H1 (cell line): ENCODE measurements around the gene KIF26B. TPM values are rescaled to one million over a fixed set of nuclear protein-coding genes. Genes with fewer than 3 reads are reported as not detected.

Experiments
- FOSL1 ChIP-seq: IDR thresholded peaks from 2 replicates; pipeline ENCODE4 v1.6.1; 2011; ENCODE audit warnings: mild to moderate bottlenecking, low read depth, low read length, moderate library complexity; ENCODE audit not compliant: insufficient read depth
- KDM1A ChIP-seq: fragments of 200-600, 300-600 bp; sonication (generic); IDR thresholded peaks from 2 replicates; pipeline ENCODE4 v1.7.1; 2016; ENCODE audit warnings: mild to moderate bottlenecking, low read length, borderline replicate concordance
- KDM5A ChIP-seq: fragments of 200-600 bp; IDR thresholded peaks from 2 replicates; pipeline ENCODE4 v1.7.1; 2012; ENCODE audit warnings: mild to moderate bottlenecking, low read length, inconsistent platforms, mixed read lengths
- MAFK ChIP-seq: IDR thresholded peaks from 2 replicates; pipeline ENCODE4 v1.6.1; 2012; ENCODE audit warnings: low read depth, mild to moderate bottlenecking, improper control_type of control experiment, low read length
- POU5F1 ChIP-seq: IDR thresholded peaks from 2 replicates; pipeline ENCODE4 v1.6.1; 2011; ENCODE audit warnings: low read depth, mild to moderate bottlenecking, low read length, moderate library complexity
- polyA plus RNA-seq, 7 experiments: library from polyadenylated mRNA; depleted of rRNA in 3 of 7; stranded (reverse) in 5 of 7; unstranded in 2 of 7; fragments of >200 nt in 5 of 7; fragments of 200-250 nt in 2 of 7; gene quantifications; 1 replicate in 5 of 7; 2 replicates in 1 of 7; 4 replicates in 1 of 7; pipeline versions ENCODE4 v1.2.1 to v1.2.3, GENCODE V29; 2011 to 2013; ENCODE audit warnings: missing spikeins in 2 of 7, mixed read lengths in 2 of 7
- total RNA-seq: library from RNA; stranded (reverse); fragmentation: NEBNext Ultra II Directional; extraction: Animal tissue kit (Norgen Biotek cat#: 25700); gene quantifications from 2 replicates; pipeline ENCODE4 v1.2.1, GENCODE V29; 2021
- TF ChIP-seq, protein P1 (sequence below): fragments of 300-600 bp; sonication (generic); IDR thresholded peaks from 2 replicates; pipeline ENCODE4 v1.7.1; 2012; ENCODE audit warnings: low read length, moderate library complexity, mild to moderate bottlenecking, inconsistent platforms; ENCODE audit not compliant: insufficient replicate concordance
- TF ChIP-seq, protein P2 (sequence below), 3 experiments: IDR thresholded peaks; 1 replicate in 2 of 3; 2 replicates in 1 of 3; pipeline versions ENCODE4 v1.5.1 to v1.6.1; 2011; ENCODE audit warnings: low read length in 3 of 3, mild to moderate bottlenecking in 3 of 3, inconsistent platforms in 2 of 3, low read depth in 1 of 3, moderate library complexity in 1 of 3; ENCODE audit not compliant: insufficient read depth in 1 of 3; ENCODE audit errors: control extremely low read depth in 1 of 3

KIF26B gene
- total and polyA plus RNA-seq, 2 of the 8 experiments (the other 6 are each of a cell fraction or from before 2014, with no cell fraction given), result 0.06 to 0.28 TPM

GRCh38 chr1:245678860-245679411, 524.2 kb downstream of the KIF26B start (continued):
- TF ChIP-seq, protein P1, sequence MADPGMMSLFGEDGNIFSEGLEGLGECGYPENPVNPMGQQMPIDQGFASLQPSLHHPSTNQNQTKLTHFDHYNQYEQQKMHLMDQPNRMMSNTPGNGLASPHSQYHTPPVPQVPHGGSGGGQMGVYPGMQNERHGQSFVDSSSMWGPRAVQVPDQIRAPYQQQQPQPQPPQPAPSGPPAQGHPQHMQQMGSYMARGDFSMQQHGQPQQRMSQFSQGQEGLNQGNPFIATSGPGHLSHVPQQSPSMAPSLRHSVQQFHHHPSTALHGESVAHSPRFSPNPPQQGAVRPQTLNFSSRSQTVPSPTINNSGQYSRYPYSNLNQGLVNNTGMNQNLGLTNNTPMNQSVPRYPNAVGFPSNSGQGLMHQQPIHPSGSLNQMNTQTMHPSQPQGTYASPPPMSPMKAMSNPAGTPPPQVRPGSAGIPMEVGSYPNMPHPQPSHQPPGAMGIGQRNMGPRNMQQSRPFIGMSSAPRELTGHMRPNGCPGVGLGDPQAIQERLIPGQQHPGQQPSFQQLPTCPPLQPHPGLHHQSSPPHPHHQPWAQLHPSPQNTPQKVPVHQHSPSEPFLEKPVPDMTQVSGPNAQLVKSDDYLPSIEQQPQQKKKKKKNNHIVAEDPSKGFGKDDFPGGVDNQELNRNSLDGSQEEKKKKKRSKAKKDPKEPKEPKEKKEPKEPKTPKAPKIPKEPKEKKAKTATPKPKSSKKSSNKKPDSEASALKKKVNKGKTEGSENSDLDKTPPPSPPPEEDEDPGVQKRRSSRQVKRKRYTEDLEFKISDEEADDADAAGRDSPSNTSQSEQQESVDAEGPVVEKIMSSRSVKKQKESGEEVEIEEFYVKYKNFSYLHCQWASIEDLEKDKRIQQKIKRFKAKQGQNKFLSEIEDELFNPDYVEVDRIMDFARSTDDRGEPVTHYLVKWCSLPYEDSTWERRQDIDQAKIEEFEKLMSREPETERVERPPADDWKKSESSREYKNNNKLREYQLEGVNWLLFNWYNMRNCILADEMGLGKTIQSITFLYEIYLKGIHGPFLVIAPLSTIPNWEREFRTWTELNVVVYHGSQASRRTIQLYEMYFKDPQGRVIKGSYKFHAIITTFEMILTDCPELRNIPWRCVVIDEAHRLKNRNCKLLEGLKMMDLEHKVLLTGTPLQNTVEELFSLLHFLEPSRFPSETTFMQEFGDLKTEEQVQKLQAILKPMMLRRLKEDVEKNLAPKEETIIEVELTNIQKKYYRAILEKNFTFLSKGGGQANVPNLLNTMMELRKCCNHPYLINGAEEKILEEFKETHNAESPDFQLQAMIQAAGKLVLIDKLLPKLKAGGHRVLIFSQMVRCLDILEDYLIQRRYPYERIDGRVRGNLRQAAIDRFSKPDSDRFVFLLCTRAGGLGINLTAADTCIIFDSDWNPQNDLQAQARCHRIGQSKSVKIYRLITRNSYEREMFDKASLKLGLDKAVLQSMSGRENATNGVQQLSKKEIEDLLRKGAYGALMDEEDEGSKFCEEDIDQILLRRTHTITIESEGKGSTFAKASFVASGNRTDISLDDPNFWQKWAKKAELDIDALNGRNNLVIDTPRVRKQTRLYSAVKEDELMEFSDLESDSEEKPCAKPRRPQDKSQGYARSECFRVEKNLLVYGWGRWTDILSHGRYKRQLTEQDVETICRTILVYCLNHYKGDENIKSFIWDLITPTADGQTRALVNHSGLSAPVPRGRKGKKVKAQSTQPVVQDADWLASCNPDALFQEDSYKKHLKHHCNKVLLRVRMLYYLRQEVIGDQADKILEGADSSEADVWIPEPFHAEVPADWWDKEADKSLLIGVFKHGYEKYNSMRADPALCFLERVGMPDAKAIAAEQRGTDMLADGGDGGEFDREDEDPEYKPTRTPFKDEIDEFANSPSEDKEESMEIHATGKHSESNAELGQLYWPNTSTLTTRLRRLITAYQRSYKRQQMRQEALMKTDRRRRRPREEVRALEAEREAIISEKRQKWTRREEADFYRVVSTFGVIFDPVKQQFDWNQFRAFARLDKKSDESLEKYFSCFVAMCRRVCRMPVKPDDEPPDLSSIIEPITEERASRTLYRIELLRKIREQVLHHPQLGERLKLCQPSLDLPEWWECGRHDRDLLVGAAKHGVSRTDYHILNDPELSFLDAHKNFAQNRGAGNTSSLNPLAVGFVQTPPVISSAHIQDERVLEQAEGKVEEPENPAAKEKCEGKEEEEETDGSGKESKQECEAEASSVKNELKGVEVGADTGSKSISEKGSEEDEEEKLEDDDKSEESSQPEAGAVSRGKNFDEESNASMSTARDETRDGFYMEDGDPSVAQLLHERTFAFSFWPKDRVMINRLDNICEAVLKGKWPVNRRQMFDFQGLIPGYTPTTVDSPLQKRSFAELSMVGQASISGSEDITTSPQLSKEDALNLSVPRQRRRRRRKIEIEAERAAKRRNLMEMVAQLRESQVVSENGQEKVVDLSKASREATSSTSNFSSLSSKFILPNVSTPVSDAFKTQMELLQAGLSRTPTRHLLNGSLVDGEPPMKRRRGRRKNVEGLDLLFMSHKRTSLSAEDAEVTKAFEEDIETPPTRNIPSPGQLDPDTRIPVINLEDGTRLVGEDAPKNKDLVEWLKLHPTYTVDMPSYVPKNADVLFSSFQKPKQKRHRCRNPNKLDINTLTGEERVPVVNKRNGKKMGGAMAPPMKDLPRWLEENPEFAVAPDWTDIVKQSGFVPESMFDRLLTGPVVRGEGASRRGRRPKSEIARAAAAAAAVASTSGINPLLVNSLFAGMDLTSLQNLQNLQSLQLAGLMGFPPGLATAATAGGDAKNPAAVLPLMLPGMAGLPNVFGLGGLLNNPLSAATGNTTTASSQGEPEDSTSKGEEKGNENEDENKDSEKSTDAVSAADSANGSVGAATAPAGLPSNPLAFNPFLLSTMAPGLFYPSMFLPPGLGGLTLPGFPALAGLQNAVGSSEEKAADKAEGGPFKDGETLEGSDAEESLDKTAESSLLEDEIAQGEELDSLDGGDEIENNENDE, result no peak
- TF ChIP-seq POU5F1, result no peak
- no peak for TF ChIP-seq FOSL1
- TF ChIP-seq KDM5A, result no peak
- no peak for TF ChIP-seq KDM1A
- TF ChIP-seq, protein P2, sequence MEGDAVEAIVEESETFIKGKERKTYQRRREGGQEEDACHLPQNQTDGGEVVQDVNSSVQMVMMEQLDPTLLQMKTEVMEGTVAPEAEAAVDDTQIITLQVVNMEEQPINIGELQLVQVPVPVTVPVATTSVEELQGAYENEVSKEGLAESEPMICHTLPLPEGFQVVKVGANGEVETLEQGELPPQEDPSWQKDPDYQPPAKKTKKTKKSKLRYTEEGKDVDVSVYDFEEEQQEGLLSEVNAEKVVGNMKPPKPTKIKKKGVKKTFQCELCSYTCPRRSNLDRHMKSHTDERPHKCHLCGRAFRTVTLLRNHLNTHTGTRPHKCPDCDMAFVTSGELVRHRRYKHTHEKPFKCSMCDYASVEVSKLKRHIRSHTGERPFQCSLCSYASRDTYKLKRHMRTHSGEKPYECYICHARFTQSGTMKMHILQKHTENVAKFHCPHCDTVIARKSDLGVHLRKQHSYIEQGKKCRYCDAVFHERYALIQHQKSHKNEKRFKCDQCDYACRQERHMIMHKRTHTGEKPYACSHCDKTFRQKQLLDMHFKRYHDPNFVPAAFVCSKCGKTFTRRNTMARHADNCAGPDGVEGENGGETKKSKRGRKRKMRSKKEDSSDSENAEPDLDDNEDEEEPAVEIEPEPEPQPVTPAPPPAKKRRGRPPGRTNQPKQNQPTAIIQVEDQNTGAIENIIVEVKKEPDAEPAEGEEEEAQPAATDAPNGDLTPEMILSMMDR (IDR thresholded peaks at IDR 0.05; ENCODE audit: control extremely low read depth in 1 of 3, insufficient read depth in 1 of 3, low read depth in 1 of 3, low read length in 3 of 3), result no peak
- TF ChIP-seq MAFK, result no peak
